B cell (primary cell): Measurements from ENCODE around the gene EIF3K.

Experiments
- CTCF ChIP-seq: fragments of 200-600 bp; IDR thresholded peaks from one replicate; pipeline ENCODE4 v1.8.0; 2022; ENCODE audit warnings: antibody characterized with exemption, mild to moderate bottlenecking
- EZH2 ChIP-seq: IDR thresholded peaks from 2 replicates; pipeline ENCODE4 v1.6.1; 2012; ENCODE audit warnings: borderline replicate concordance, low read depth, mild to moderate bottlenecking, moderate library complexity, low read length; ENCODE audit not compliant: insufficient read depth, poor library complexity, severe bottlenecking

DNA sequence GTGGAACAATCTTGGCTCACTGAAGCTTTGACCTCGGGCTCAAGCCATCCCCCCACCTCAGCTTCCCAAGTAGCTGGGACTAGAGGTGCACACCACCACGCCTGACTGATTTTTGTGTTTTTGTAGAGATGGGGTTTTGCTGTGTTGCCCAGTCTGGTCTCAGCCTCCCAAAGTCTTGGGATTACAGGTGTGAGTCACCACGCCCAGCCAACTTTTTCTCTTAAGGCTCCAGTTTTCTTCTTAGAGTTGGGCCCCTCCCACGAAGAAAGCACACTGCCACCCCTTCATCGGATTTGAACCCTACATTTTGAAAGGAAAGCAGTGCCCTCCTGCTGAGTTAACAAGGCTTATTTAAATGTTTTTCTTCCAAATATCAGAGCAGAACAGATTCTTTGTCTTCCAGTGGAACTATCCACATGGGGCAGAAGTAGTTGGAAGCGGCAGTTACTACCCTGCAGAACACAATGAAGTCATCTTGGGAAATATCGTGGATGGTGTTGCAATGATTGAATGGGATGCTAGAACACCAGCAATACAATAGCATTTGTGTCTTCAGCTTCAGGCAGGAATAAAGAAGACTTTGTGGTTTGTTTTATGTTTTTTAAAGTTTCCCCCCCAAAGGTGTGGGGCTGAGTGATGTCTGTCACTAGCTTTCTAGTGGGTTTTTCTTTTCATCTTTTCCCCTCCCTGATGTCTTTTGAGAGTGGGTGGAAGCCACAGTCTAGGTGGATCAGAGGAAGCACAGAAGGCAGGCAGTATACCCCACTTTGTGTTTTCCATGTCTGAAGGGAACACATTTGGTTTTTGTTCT is 37.4 kb downstream of the EIF3K start:
- TF ChIP-seq CTCF (no peak), EZH2 (no peak)
